GM12801 (cell line): ENCODE measurements around the gene ARHGAP44.

Experiments
- CTCF ChIP-seq: IDR thresholded peaks from one replicate; pipeline ENCODE4 v1.5.1; 2011; ENCODE audit warnings: control low read depth; ENCODE audit not compliant: insufficient read length; ENCODE audit errors: extremely low read depth

The ARHGAP44 gene

GRCh38 chr17:12821376-12821940 is 32.2 kb downstream of the ARHGAP44 start:
- no peak for TF ChIP-seq CTCF

GRCh38 chr17:12826431-12826830 is 37.1 kb downstream of the ARHGAP44 start:
- TF ChIP-seq CTCF: no peak

- TF ChIP-seq CTCF: no peak
These were observed 41.5 kb downstream of the ARHGAP44 start for GRCh38 chr17:12830777-12831247.

- no peak for TF ChIP-seq CTCF
These were observed 42.5 kb downstream of the ARHGAP44 start for GRCh38 chr17:12831839-12832238.

GRCh38 chr17:12839042-12839441 is 49.7 kb downstream of the ARHGAP44 start:
- TF ChIP-seq CTCF: no peak

GRCh38 chr17:12842936-12843335 is 53.6 kb downstream of the ARHGAP44 start:
- TF ChIP-seq CTCF: no peak

- TF ChIP-seq CTCF: no peak
These were observed 61.7 kb downstream of the ARHGAP44 start for GRCh38 chr17:12850996-12851395.
